ENCODE measurements around the gene SAV1. TPM values are rescaled to one million over a fixed set of nuclear protein-coding genes. Genes with fewer than 3 reads are reported as not detected.
"Not testable (repeated sequence)": the region's sequence is repeated elsewhere in the genome, so short reads cannot be mapped to it uniquely, and the experiment has no call there.

Gene SAV1
- total RNA-seq, 4 donors from 2014 or later, result 23.3 to 40.0 (median 26.2) TPM

GRCh38 chr14:50647282-50647681 lies 20.8 kb downstream of the SAV1 start:
- no peak overlapping the region for H3K4me3 ChIP-seq
- H3K36me3 ChIP-seq, result peaks cover 2% of the 10 kb centered on the region
- H3K27me3 ChIP-seq, result no peaks in the 10 kb centered on the region
- no peak overlapping the region for H3K27ac ChIP-seq
- no peak for DNase-seq (ENCODE audit: low spot score in 2 of 2)
- WGBS, result 67% methylated on average over 6 of the region's 6 CpGs
- no peaks in the 10 kb centered on the region for H3K4me1 ChIP-seq
- no peaks in the 10 kb centered on the region for H3K9me3 ChIP-seq
- no peak for TF ChIP-seq CTCF (IDR thresholded peaks at IDR 0.05)
- no peak for TF ChIP-seq POLR2AphosphoS5 (IDR thresholded peaks at IDR 0.05)
- no peak for TF ChIP-seq EP300 (IDR thresholded peaks at IDR 0.05)
- TF ChIP-seq POLR2A (IDR thresholded peaks at IDR 0.05), result no peak

- Histone ChIP-seq H3K9me3 (no peaks in the 10 kb centered on the region), H3K4me3 (no peak overlapping the region), H3K36me3 (peaks cover 27% of the 10 kb centered on the region), H3K4me1 (no peaks in the 10 kb centered on the region), H3K27ac (no peak overlapping the region), H3K27me3 (no peaks in the 10 kb centered on the region)
- 93% methylated on average over 2 of the region's 2 CpGs for WGBS
- no peak for DNase-seq (ENCODE audit: low spot score in 2 of 2)
- TF ChIP-seq CTCF (IDR thresholded peaks at IDR 0.05) (no peak), POLR2AphosphoS5 (IDR thresholded peaks at IDR 0.05) (no peak), POLR2A (IDR thresholded peaks at IDR 0.05) (no peak), EP300 (IDR thresholded peaks at IDR 0.05) (no peak)
These were observed 33.0 kb downstream of the SAV1 start for GRCh38 chr14:50635141-50635540.

GRCh38 chr14:50633954-50634353 lies 34.2 kb downstream of the SAV1 start:
- TF ChIP-seq POLR2A (IDR thresholded peaks at IDR 0.05) (no peak), POLR2AphosphoS5 (IDR thresholded peaks at IDR 0.05) (no peak)
- Histone ChIP-seq H3K36me3 (peaks cover 21% of the 10 kb centered on the region), H3K4me3 (no peak overlapping the region), H3K27me3 (no peaks in the 10 kb centered on the region), H3K4me1 (no peaks in the 10 kb centered on the region), H3K27ac (no peak overlapping the region), H3K9me3 (no peaks in the 10 kb centered on the region)
- 83% methylated on average over 4 of the region's 4 CpGs for WGBS
- no peak for DNase-seq (ENCODE audit: low spot score in 2 of 2)

- no peak overlapping the region for H3K27ac ChIP-seq
- TF ChIP-seq POLR2A (IDR thresholded peaks at IDR 0.05), result no peak
- TF ChIP-seq CTCF (IDR thresholded peaks at IDR 0.05), result no peak
- TF ChIP-seq POLR2AphosphoS5 (IDR thresholded peaks at IDR 0.05), result no peak
- no peak for TF ChIP-seq EP300 (IDR thresholded peaks at IDR 0.05)
- 87% methylated on average over 4 of the region's 4 CpGs for WGBS
- no peaks in the 10 kb centered on the region for H3K9me3 ChIP-seq
- no peaks in the 10 kb centered on the region for H3K27me3 ChIP-seq
- no peak overlapping the region for H3K4me3 ChIP-seq
- H3K36me3 ChIP-seq, result peaks cover 24% of the 10 kb centered on the region
- no peak for DNase-seq (ENCODE audit: low spot score in 2 of 2)
- H3K4me1 ChIP-seq, result no peaks in the 10 kb centered on the region
These were observed 36.7 kb downstream of the SAV1 start for GRCh38 chr14:50631408-50631821.

- H3K4me1 ChIP-seq; H3K27me3 ChIP-seq; DNase-seq (ENCODE audit: low spot score in 2 of 2); H3K9me3 ChIP-seq; H3K27ac ChIP-seq; H3K4me3 ChIP-seq: not testable (repeated sequence)
- peaks cover 28% of the 10 kb centered on the region for H3K36me3 ChIP-seq
- WGBS, result 92% methylated on average over 4 of the region's 4 CpGs
These were observed 43.2 kb downstream of the SAV1 start for GRCh38 chr14:50624947-50625346.

GRCh38 chr14:50624447-50624846 lies 43.7 kb downstream of the SAV1 start:
- no peak overlapping the region for H3K4me3 ChIP-seq
- peaks cover 28% of the 10 kb centered on the region for H3K36me3 ChIP-seq
- no peaks in the 10 kb centered on the region for H3K27me3 ChIP-seq
- WGBS, result 100% methylated on average over 1 of the region's 1 CpG
- no peaks in the 10 kb centered on the region for H3K4me1 ChIP-seq
- no peak for DNase-seq (ENCODE audit: low spot score in 2 of 2)
- H3K27ac ChIP-seq, result no peak overlapping the region
- no peaks in the 10 kb centered on the region for H3K9me3 ChIP-seq
- TF ChIP-seq CTCF (IDR thresholded peaks at IDR 0.05), result no peak
